OCI-LY1 (cell line): Measurements from ENCODE around the gene GPX8.

Experiments used
- EZH2 ChIP-seq: fragments of 200-600 bp; sonication (generic), shearing (Covaris generic); IDR thresholded peaks from 2 replicates; pipeline ENCODE4 v1.8.0; 2017; ENCODE audit warnings: borderline replicate concordance, mixed run types, mild to moderate bottlenecking, antibody characterized with exemption, low read length, moderate library complexity, mixed read lengths
- TF ChIP-seq, protein P1 (sequence below): fragments of 200-600 bp; sonication (generic), shearing (Covaris generic); IDR thresholded peaks from 2 replicates; pipeline ENCODE4 v1.5.1; 2017; ENCODE audit warnings: mild to moderate bottlenecking, antibody characterized with exemption, low read length, moderate library complexity, mixed read lengths

DNA sequence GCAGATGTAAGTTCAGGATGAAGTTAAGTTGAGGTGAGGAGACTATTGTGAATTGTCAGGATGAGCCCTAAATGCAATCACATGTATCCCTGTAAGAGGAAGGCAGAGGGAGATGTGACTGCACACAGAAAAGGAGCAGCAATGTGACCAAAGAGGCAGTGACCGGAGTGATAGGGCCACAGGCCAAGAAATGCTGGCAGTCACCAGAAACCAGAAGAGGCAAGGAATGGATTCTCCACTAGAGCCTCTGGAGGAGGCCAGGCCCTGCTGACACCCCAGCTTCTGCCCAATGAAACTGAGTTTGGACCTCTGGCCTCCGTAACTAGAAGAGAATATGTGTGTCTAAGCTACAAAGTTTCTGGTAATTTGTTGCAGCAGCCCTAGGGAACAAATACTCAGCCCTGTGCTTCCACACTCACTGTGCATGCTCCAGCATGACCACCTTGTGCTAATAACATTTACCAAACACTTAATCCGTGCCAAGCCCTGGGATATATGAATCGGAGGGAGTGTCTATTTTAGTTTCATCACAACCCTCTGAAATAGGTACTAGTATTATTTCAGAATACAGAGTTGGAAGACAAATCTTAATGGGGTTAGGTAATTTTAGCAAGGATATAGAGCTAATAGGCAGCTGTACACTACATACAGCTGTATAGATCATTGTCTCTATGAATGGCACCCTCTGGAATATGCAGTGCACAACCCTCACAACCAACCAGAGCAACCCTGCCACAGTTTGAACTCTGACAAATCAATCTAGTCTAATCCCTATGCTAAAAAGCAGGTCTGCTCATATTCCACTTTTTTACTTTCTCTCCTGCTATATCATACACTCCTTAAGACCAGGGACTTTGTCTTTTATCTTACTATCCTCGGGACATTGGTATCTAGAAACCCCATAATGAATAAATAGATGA, 7.8 kb upstream of the GPX8 start:
- TF ChIP-seq, protein P1, sequence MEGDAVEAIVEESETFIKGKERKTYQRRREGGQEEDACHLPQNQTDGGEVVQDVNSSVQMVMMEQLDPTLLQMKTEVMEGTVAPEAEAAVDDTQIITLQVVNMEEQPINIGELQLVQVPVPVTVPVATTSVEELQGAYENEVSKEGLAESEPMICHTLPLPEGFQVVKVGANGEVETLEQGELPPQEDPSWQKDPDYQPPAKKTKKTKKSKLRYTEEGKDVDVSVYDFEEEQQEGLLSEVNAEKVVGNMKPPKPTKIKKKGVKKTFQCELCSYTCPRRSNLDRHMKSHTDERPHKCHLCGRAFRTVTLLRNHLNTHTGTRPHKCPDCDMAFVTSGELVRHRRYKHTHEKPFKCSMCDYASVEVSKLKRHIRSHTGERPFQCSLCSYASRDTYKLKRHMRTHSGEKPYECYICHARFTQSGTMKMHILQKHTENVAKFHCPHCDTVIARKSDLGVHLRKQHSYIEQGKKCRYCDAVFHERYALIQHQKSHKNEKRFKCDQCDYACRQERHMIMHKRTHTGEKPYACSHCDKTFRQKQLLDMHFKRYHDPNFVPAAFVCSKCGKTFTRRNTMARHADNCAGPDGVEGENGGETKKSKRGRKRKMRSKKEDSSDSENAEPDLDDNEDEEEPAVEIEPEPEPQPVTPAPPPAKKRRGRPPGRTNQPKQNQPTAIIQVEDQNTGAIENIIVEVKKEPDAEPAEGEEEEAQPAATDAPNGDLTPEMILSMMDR, result no peak
- no peak for TF ChIP-seq EZH2
